GM21447 (cell line): Measurements from ENCODE around the gene EEIG2.

Experiments
- ATAC-seq: cut with Tn5 transposase; IDR thresholded peaks from one replicate; pipeline ENCODE4 v1.9.1; 2021; ENCODE audit not compliant: unreplicated experiment

The EEIG2 gene

GRCh38 chr1:108575375-108575774 is 15.5 kb downstream of the EEIG2 start:
- no peak for ATAC-seq

- no peak for ATAC-seq
These were observed 24.0 kb downstream of the EEIG2 start for GRCh38 chr1:108583757-108584427.

GRCh38 chr1:108584428-108584856 is 24.5 kb downstream of the EEIG2 start:
- ATAC-seq = no peak

GRCh38 chr1:108585313-108585712 is 25.4 kb downstream of the EEIG2 start:
- ATAC-seq = no peak

GRCh38 chr1:108590441-108590840 is 30.5 kb downstream of the EEIG2 start:
- ATAC-seq = no peak

GRCh38 chr1:108590957-108591356 is 31.1 kb downstream of the EEIG2 start:
- no peak for ATAC-seq

GRCh38 chr1:108591466-108591865 is 31.6 kb downstream of the EEIG2 start:
- ATAC-seq = no peak

- ATAC-seq = no peak
These were observed 32.3 kb downstream of the EEIG2 start for GRCh38 chr1:108592030-108592759.

GRCh38 chr1:108593448-108593847 is 33.5 kb downstream of the EEIG2 start:
- no peak for ATAC-seq

- no peak for ATAC-seq
These were observed 35.6 kb downstream of the EEIG2 start for GRCh38 chr1:108595507-108595906.

- ATAC-seq = no peak
These were observed 37.1 kb downstream of the EEIG2 start for GRCh38 chr1:108597041-108597440.

GRCh38 chr1:108598340-108598739 is 38.4 kb downstream of the EEIG2 start:
- no peak for ATAC-seq

GRCh38 chr1:108600504-108600903 is 40.6 kb downstream of the EEIG2 start:
- no peak for ATAC-seq

- ATAC-seq = no peak
These were observed 42.0 kb downstream of the EEIG2 start for GRCh38 chr1:108601708-108602410.

GRCh38 chr1:108605633-108606032 is 45.7 kb downstream of the EEIG2 start:
- no peak for ATAC-seq

- ATAC-seq = no peak
These were observed 46.6 kb downstream of the EEIG2 start for GRCh38 chr1:108606478-108606877.

- ATAC-seq = no peak
These were observed 49.7 kb downstream of the EEIG2 start for GRCh38 chr1:108609483-108610049.
